Measurements from ENCODE around the gene TCEA2. TPM values are rescaled to one million over a fixed set of nuclear protein-coding genes. Genes with fewer than 3 reads are reported as not detected.

TCEA2 gene
- total and polyA plus RNA-seq, 2 of the 13 experiments (the other 11 are each of a cell fraction or from before 2014, with no cell fraction given) = 28.1 to 33.7 TPM

- TF ChIP-seq MNT (IDR thresholded peaks at IDR 0.05) (no peak), ZBTB8A (CRISPR knock-in tag; IDR thresholded peaks at IDR 0.05; ENCODE audit: borderline replicate concordance, low read depth) (no peak), MTF2 (CRISPR knock-in tag; IDR thresholded peaks at IDR 0.05; ENCODE audit: borderline replicate concordance) (no peak), ZEB1 (IDR thresholded peaks at IDR 0.05; ENCODE audit: insufficient replicate concordance, low read depth) (peak; percentile 4), HMG20A (CRISPR knock-in tag; IDR thresholded peaks at IDR 0.05; ENCODE audit: borderline replicate concordance) (no peak), FOXJ3 (CRISPR knock-in tag; IDR thresholded peaks at IDR 0.05; ENCODE audit: borderline replicate concordance) (no peak), REXO4 (CRISPR knock-in tag; IDR thresholded peaks at IDR 0.05; ENCODE audit: borderline replicate concordance) (0 out of 2 replicates have a peak, but pooled peaks have one; percentile 4), ASH2L (IDR thresholded peaks at IDR 0.05; ENCODE audit: insufficient read length, low read depth, low read length) (no peak), AGO2 (optimal IDR thresholded peaks at IDR 0.05; ENCODE audit: low read depth, low read length) (peak; percentile 80), CENPT (CRISPR knock-in tag; IDR thresholded peaks at IDR 0.05; ENCODE audit: low read depth) (no peak), NFE2L2 (IDR thresholded peaks at IDR 0.05; ENCODE audit: low read length) (no peak), MTA1 (CRISPR knock-in tag; IDR thresholded peaks at IDR 0.05; ENCODE audit: borderline replicate concordance) (no peak), SP2 (CRISPR knock-in tag; IDR thresholded peaks at IDR 0.05) (no peak), ZNF552 (CRISPR knock-in tag; IDR thresholded peaks at IDR 0.05; ENCODE audit: borderline replicate concordance) (no peak), ZNF343 (CRISPR knock-in tag; IDR thresholded peaks at IDR 0.05) (no peak), ZXDC (CRISPR knock-in tag; IDR thresholded peaks at IDR 0.05) (peak; percentile 55; the same call in 1 of the 2 replicates), ZNF644 (CRISPR knock-in tag; IDR thresholded peaks at IDR 0.05; ENCODE audit: low read depth) (no peak), ZZZ3 (CRISPR knock-in tag; IDR thresholded peaks at IDR 0.05; ENCODE audit: borderline replicate concordance) (no peak)
- TF ChIP-seq, protein P1, sequence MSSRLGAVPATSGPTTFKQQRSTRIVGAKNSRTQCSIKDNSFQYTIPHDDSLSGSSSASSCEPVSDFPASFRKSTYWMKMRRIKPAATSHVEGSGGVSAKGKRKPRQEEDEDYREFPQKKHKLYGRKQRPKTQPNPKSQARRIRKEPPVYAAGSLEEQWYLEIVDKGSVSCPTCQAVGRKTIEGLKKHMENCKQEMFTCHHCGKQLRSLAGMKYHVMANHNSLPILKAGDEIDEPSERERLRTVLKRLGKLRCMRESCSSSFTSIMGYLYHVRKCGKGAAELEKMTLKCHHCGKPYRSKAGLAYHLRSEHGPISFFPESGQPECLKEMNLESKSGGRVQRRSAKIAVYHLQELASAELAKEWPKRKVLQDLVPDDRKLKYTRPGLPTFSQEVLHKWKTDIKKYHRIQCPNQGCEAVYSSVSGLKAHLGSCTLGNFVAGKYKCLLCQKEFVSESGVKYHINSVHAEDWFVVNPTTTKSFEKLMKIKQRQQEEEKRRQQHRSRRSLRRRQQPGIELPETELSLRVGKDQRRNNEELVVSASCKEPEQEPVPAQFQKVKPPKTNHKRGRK (CRISPR knock-in tag; IDR thresholded peaks at IDR 0.05) = no peak
- TF ChIP-seq, protein P2, sequence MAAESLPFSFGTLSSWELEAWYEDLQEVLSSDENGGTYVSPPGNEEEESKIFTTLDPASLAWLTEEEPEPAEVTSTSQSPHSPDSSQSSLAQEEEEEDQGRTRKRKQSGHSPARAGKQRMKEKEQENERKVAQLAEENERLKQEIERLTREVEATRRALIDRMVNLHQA (CRISPR knock-in tag; IDR thresholded peaks at IDR 0.05) = no peak
These were observed 12.0 kb upstream of the TCEA2 start (continued) for GRCh38 chr20:64051033-64051452.
